ENCODE results near the gene MYDGF. TPM values are rescaled to one million over a fixed set of nuclear protein-coding genes. Genes with fewer than 3 reads are reported as not detected.

MYDGF gene
- total and polyA plus RNA-seq, 9 of the 15 experiments (the other 6 are each of a cell fraction or from before 2014, with no cell fraction given): 4.2 to 141 (median 82.1) TPM

- peak; percentile 48; the same call in 1 of the 2 replicates for TF ChIP-seq ZNF766 (CRISPR knock-in tag; conservative IDR thresholded peaks at IDR 0.05)
- TF ChIP-seq CCAR2 (IDR thresholded peaks at IDR 0.05; ENCODE audit: low read depth, low read length): no peak
- no peak for TF ChIP-seq SIN3A (IDR thresholded peaks at IDR 0.05; ENCODE audit: borderline replicate concordance in 2 of 2, control insufficient read depth in 1 of 2, low read depth in 2 of 2, low read length in 2 of 2)
- 0 out of 2 replicates have a peak, but pooled peaks have one; percentile 3 for TF ChIP-seq EGR1 (conservative IDR thresholded peaks at IDR 0.05)
- peak; percentile 97 to 99 for TF ChIP-seq KDM1A (IDR thresholded peaks at IDR 0.05)
- no peak for TF ChIP-seq ATF1 (CRISPR knock-in tag; IDR thresholded peaks at IDR 0.05)
- TF ChIP-seq ATF1 (tag; IDR thresholded peaks at IDR 0.05): peak; percentile 44; the same call in 1 of the 2 replicates
- TF ChIP-seq TCF7L2 (IDR thresholded peaks at IDR 0.05; ENCODE audit: low read depth, low read length): no peak
- no peak for TF ChIP-seq HIVEP1 (CRISPR knock-in tag; IDR thresholded peaks at IDR 0.05)
- TF ChIP-seq ZNF518B (CRISPR knock-in tag; IDR thresholded peaks at IDR 0.05): no peak
- peak; percentile 71 for TF ChIP-seq HMBOX1 (IDR thresholded peaks at IDR 0.05)
- no peak for TF ChIP-seq KLF1 (tag; IDR thresholded peaks at IDR 0.05)
- TF ChIP-seq FOXK2 (conservative IDR thresholded peaks at IDR 0.05 in 1 of 2, IDR thresholded peaks at IDR 0.05 in 1 of 2; ENCODE audit: low read depth in 2 of 2): peak in 1 of 2 experiments; percentile 30; a peak in 1 of 4 replicates
- TF ChIP-seq NRF1 (conservative IDR thresholded peaks at IDR 0.05 in 1 of 2, IDR thresholded peaks at IDR 0.05 in 1 of 2): peak; percentile 56 to 68
- TF ChIP-seq ZNF146 (CRISPR knock-in tag; IDR thresholded peaks at IDR 0.05; ENCODE audit: unreplicated experiment): no peak
- peak; percentile 44 for TF ChIP-seq NEUROD1 (IDR thresholded peaks at IDR 0.05; ENCODE audit: borderline replicate concordance, low read depth, low read length, partially characterized antibody)
- 0 out of 2 replicates have a peak, but pooled peaks have one; percentile 33 for TF ChIP-seq MEF2D (tag; conservative IDR thresholded peaks at IDR 0.05; ENCODE audit: low read depth)
- TF ChIP-seq DLX4 (CRISPR knock-in tag; IDR thresholded peaks at IDR 0.05): no peak
- TF ChIP-seq CHCHD3 (CRISPR knock-in tag; IDR thresholded peaks at IDR 0.05): no peak
- peak; percentile 78 for TF ChIP-seq MEIS2 (IDR thresholded peaks at IDR 0.05; ENCODE audit: partially characterized antibody)
- peak; percentile 13; the same call in 1 of the 2 replicates for TF ChIP-seq TCF3 (CRISPR knock-in tag; IDR thresholded peaks at IDR 0.05)
- peak; percentile 56 for TF ChIP-seq SMARCA4 (IDR thresholded peaks at IDR 0.05)
- peak; percentile 73; the same call in 1 of the 2 replicates for TF ChIP-seq ZNF436 (CRISPR knock-in tag; IDR thresholded peaks at IDR 0.05)
Measured at GRCh38 chr19:4633140-4633967, 36.8 kb downstream of the MYDGF start (continued).

All from K562 (cell line).